PC-3 (cell line): ENCODE measurements around the gene PTCH1.

ENCODE experiments used
- CTCF ChIP-seq: fragments of 300-600 bp; sonication (generic); conservative IDR thresholded peaks from 2 replicates; pipeline ENCODE4 v1.5.1; 2017; ENCODE audit warnings: antibody characterized with exemption, low read depth, mild to moderate bottlenecking, low read length
- EZH2 ChIP-seq: fragments of 300-600 bp; sonication (generic); IDR thresholded peaks from one replicate; pipeline ENCODE4 v1.6.1; 2017; ENCODE audit warnings: antibody characterized with exemption, mild to moderate bottlenecking, low read length; ENCODE audit not compliant: unreplicated experiment

- TF ChIP-seq EZH2 (no peak), CTCF (no peak)
Measured at GRCh38 chr9:95458666-95459065, 58.1 kb downstream of the PTCH1 start.
